Panc1 (cell line): ENCODE data around the gene ARFIP1. TPM values are rescaled to one million over a fixed set of nuclear protein-coding genes. Genes with fewer than 3 reads are reported as not detected.

Experiments
- total RNA-seq: library from RNA; stranded (reverse); gene quantifications from one replicate; pipeline ENCODE4 v1.2.1, GENCODE V29; 2021; ENCODE audit not compliant: unreplicated experiment

The ARFIP1 gene
- total RNA-seq, 1 experiment from 2014 or later: 22.2 TPM

Other genes with a start within 250 kb of the ARFIP1 start
- gene FBXW7, start 243.9 kb upstream of the ARFIP1 start, total RNA-seq: 16.2 TPM
- 0.15 TPM for gene TMEM154, start 100.0 kb upstream of the ARFIP1 start, total RNA-seq
- gene TIGD4, start 224 bp upstream of the ARFIP1 start, total RNA-seq: 0.33 TPM
- 0.21 TPM for gene FHDC1, start 156.4 kb downstream of the ARFIP1 start, total RNA-seq